Left lung (tissue), 10 donors: Measurements from ENCODE around the gene ZMAT5. TPM values are rescaled to one million over a fixed set of nuclear protein-coding genes. Genes with fewer than 3 reads are reported as not detected.

Experiments
- ATAC-seq: fragments of 200-7000 bp; cut with Tn5 transposase; one replicate; pipeline ENCODE4 v1.9.1; 2020; ENCODE audit warnings: moderate library complexity
- DNase-seq, 4 donors: peaks; one replicate each; pipeline ENCODE4 v3.0.0-alpha.2; 2013 to 2020
- H3K27ac ChIP-seq, 2 donors: fragments of 200-600 bp; sonication (generic) in 1 of 2; one replicate each; pipeline versions ENCODE4 v1.5.0 to v1.8.0; 2020 to 2021
- H3K27me3 ChIP-seq, 2 donors: fragments of 200-600 bp; sonication (generic) in 1 of 2; one replicate each; pipeline versions ENCODE4 v1.5.0 to v1.8.0; 2020 to 2021
- H3K36me3 ChIP-seq, 2 donors: fragments of 200-600 bp; sonication (generic) in 1 of 2; one replicate each; pipeline versions ENCODE4 v1.5.0 to v1.8.0; 2020 to 2021
- H3K4me1 ChIP-seq, 2 donors: fragments of 200-600 bp; one replicate each; pipeline ENCODE4 v1.8.0; 2021
- H3K4me3 ChIP-seq, 2 donors: fragments of 200-600 bp; sonication (generic) in 1 of 2; one replicate each; pipeline versions ENCODE4 v1.5.0 to v1.8.0; 2020 to 2021; ENCODE audit warnings: mild to moderate bottlenecking in 1 of 2
- H3K9me3 ChIP-seq, 2 donors: fragments of 200-600 bp; sonication (generic) in 1 of 2; one replicate each; pipeline versions ENCODE4 v1.5.0 to v1.8.0; 2020 to 2021
- CTCF ChIP-seq, 2 donors: fragments of 200-600 bp; sonication (generic) in 1 of 2; IDR thresholded peaks; one replicate each; pipeline versions ENCODE4 v1.5.0 to v1.8.0; 2021; ENCODE audit warnings: antibody characterized with exemption in 2 of 2
- intact Hi-C, 2 donors: fragments of 100-400 bp; cut with DNase I; formaldehyde crosslinking; loops; one replicate each; pipeline versions ENCODE4 v1.11.2 to v1.14.2; 2022
- polyA plus RNA-seq, 6 donors: library from polyadenylated mRNA; unstranded; fragments of 120-200 nt; gene quantifications; one replicate each; pipeline ENCODE4 v1.2.1, GENCODE V29; 2013; ENCODE audit not compliant: insufficient read length in 6 of 6
- total RNA-seq, 2 donors: library from RNA; stranded (reverse); fragmentation: NEBNext Ultra II Directional; extraction: Animal tissue kit (Norgen Biotek cat#: 25700); gene quantifications; one replicate each; pipeline ENCODE4 v1.2.1, GENCODE V29; 2021
- donor health status: DM: no; HTN: yes; CAD: no.
- donor health status: DM: no; HTN: no; CAD: no.

ZMAT5 gene
- total and polyA plus RNA-seq, 8 donors = 20.3 to 23.3 (median 22.3) TPM

GRCh38 chr22:29718949-29719898 lies 47.6 kb downstream of the ZMAT5 start:
- intact Hi-C loops = no loop called here
- Histone ChIP-seq H3K27ac (no peak overlapping the region), H3K9me3 (no peaks in the 10 kb centered on the region), H3K4me3 (no peak overlapping the region), H3K27me3 (peaks cover 29 to 95% of the 10 kb centered on the region in 2 donors), H3K4me1 (peaks cover 0 to 9% of the 10 kb centered on the region in 2 donors), H3K36me3 (no peaks in the 10 kb centered on the region)
- TF ChIP-seq CTCF (IDR thresholded peaks at IDR 0.05) = no peak
- ATAC-seq (no peak), DNase-seq (no peak)

GRCh38 chr22:29717789-29718188 lies 49.0 kb downstream of the ZMAT5 start:
- H3K4me3 ChIP-seq = no peak overlapping the region
- no peaks in the 10 kb centered on the region for H3K36me3 ChIP-seq
- H3K27me3 ChIP-seq = peaks cover 29 to 98% of the 10 kb centered on the region in 2 donors
- H3K4me1 ChIP-seq = peaks cover 0 to 9% of the 10 kb centered on the region in 2 donors
- intact Hi-C loops = no loop called here
- no peaks in the 10 kb centered on the region for H3K9me3 ChIP-seq
- H3K27ac ChIP-seq = no peak overlapping the region
- TF ChIP-seq CTCF (IDR thresholded peaks at IDR 0.05) = no peak
- DNase-seq = no peak
- no peak for ATAC-seq

GRCh38 chr22:29716814-29717545 lies 49.8 kb downstream of the ZMAT5 start:
- Histone ChIP-seq H3K9me3 (no peaks in the 10 kb centered on the region), H3K27me3 (peaks cover 29 to 90% of the 10 kb centered on the region in 2 donors), H3K36me3 (no peaks in the 10 kb centered on the region), H3K27ac (no peak overlapping the region), H3K4me3 (no peak overlapping the region), H3K4me1 (peaks cover 0 to 9% of the 10 kb centered on the region in 2 donors)
- ATAC-seq = peak; percentile 95
- intact Hi-C loops = no loop called here
- no peak for TF ChIP-seq CTCF (IDR thresholded peaks at IDR 0.05)
- DNase-seq = peak in 3 of 4 donors; percentile 58 to 86 (median 77)

- TF ChIP-seq CTCF (IDR thresholded peaks at IDR 0.05) = no peak
- ATAC-seq = no peak
- DNase-seq = no peak
- Histone ChIP-seq H3K27ac (no peak overlapping the region), H3K36me3 (no peaks in the 10 kb centered on the region), H3K9me3 (no peaks in the 10 kb centered on the region), H3K4me3 (no peak overlapping the region), H3K4me1 (peaks cover 0 to 5% of the 10 kb centered on the region in 2 donors), H3K27me3 (peaks cover 19 to 90% of the 10 kb centered on the region in 2 donors)
- intact Hi-C loops = no loop called here
Observed at GRCh38 chr22:29715705-29716104, 51.1 kb downstream of the ZMAT5 start.

GRCh38 chr22:29715240-29715639 lies 51.6 kb downstream of the ZMAT5 start:
- Histone ChIP-seq H3K36me3 (no peaks in the 10 kb centered on the region), H3K27me3 (peaks cover 14 to 90% of the 10 kb centered on the region in 2 donors), H3K4me1 (peaks cover 0 to under 1% of the 10 kb centered on the region in 2 donors), H3K9me3 (no peaks in the 10 kb centered on the region), H3K4me3 (no peak overlapping the region), H3K27ac (no peak overlapping the region)
- intact Hi-C loops = no loop called here
- no peak for TF ChIP-seq CTCF (IDR thresholded peaks at IDR 0.05)
- DNase-seq = no peak
- no peak for ATAC-seq
